GM18951 (cell line): ENCODE data around the gene TLNRD1.

Experiments
- POLR2A ChIP-seq: IDR thresholded peaks from 4 replicates; pipeline ENCODE4 v1.6.1; 2011; ENCODE audit warnings: mild to moderate bottlenecking; ENCODE audit not compliant: insufficient read length, insufficient read depth; ENCODE audit errors: extremely low read depth
- in situ Hi-C: fragments of 300-500 bp; cut with MboI; formaldehyde crosslinking; loops from one replicate; pipeline ENCODE4 v1.12.0; 2022; ENCODE audit warnings: low sequenced_read_pairs, mixed read lengths, inconsistent platforms; ENCODE audit not compliant: unreplicated experiment

The TLNRD1 gene

DNA sequence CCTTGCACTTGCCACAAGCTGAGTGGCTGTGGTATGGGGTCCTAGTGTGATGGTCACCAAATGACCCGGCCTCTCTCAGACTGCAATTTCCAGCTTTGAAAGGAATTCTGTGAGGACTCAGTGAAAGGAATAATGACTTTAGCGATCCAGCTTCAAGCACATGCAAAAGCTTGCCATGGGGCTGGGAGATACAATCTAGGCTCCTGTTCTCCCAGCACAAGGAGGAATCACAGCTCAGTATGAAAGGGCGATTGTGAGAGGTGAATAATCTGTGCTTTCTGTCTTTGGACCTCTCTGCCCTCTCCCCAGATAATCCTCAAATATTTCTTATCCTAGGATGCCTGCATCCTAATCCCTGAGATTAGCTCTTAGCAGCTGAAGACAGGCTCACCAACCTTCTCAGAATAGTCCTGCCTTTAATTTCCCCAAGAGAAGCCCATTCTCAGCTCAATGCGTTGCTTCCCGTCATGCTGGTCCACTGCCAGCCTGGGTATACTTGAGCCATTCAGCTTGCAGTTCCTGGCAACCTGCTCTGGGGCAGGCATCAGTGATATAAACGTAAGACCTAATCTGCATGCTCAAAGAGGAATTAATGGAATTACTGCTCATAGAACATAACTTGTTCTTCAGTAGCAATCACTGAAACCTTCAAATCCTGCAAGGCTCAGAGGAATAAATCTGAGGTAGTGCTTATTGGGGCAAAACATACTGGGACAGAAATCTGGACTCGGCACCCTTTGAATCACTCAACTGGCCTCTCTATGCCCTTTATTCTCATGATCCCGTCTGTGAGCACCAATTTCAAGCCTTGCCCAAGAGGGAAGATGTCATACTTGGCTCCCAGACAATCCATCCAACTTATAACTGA is 15.1 kb downstream of the TLNRD1 start:
- TF ChIP-seq POLR2A: no peak
- in situ Hi-C loops: no loop called here

DNA sequence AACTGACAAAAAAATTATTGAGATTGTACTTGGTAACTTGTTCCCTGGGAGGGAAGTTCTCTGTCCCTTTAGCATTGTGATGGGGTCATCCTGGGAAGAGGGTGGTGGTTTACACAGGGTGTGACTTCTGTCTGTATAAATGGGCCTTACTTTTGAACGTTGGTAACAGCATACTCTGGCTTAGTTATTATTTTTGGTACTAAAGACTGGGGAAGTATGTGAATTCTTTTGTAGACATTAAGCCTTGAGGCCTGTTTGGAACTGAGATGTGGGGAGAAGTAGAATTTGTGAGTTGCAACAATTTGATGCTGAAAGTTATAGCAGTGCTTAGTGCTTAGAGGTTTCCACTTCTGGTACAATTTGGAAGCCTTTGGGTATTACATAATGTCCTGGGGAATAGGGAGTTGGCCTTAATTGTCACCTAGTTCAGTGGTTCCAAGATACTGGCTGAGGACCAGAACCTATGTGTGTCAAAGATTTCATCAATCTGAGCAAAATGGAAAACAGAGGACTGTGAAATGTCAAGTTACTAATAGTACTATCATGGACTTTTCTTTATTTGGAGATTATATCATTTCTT is 15.9 kb downstream of the TLNRD1 start:
- TF ChIP-seq POLR2A: no peak
- in situ Hi-C loops: no loop called here

DNA sequence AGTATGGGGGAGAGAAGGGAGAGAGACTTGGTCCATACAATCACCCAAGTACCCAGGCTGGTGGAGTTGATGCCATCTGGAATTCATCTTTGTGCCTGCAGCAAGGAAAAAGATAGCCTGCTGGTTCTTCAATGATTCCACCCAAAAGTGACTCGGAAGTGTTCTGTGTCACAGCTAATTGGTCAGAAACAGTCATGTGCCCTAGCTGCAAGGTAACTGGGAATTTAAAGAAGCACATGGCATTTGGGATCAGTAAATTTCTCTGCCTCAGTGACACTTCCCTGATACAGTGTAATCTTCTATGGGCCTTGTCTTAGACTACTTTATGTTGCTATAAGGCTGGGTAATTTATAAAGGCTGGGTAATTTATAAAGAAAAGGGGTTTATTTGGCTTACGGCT is 17.5 kb downstream of the TLNRD1 start:
- in situ Hi-C loops: no loop called here
- no peak for TF ChIP-seq POLR2A

DNA sequence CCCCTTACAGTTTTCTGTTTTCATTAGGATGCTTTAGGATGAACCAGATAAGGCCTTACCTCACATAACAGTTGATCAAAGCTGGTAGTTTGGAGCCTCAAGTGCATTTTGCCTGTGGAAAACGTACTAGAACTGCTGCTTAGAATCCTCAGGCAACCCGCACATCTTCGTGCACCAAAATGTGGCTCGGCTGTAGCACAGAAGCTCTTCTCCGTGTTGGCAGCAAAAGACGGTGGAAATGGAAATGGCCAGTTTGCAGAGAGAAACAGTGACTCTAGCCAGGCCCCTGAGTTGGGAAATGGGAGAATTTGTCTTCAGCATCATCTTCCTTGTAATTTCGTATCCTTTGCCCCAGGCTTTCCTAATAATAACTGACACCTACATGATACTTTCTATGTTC is 20.6 kb downstream of the TLNRD1 start:
- no peak for TF ChIP-seq POLR2A
- in situ Hi-C loops: no loop called here

DNA sequence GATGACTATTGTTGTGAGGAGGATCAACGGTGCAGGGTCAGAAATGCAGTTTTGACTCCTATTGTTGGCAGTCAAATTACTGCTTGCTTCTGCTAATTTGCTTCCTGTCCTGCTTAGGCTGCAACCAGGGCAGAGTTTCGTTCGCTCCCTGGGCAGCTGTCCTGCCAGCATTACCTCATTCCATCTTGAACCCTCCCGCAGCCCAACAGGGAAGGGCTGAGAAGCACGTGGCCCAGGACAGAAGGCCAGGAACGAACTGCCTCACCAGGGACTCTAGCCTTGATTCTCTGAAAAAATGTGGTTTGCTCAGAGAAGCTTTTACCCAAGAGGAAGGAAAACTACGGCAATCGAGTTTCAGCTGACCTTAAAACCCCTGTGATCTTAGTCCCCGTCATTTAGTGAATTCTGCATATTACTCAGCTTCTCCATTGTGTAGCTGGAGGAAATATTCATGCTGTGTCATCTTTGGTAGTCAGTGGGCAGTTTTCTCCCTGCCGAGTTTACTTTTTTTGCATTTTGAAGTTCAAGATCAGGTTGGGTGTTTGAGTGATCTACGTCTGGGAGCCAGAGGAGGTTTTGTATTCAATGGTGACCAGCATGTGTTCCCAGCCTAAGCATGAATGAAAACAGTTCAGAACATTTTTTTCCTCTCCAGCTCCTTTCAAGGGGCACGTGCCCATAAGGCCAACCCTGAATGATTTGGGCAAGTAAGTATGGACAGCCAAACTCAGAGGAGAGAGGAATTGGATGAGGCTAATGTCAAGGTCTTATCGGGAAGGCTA is 23.0 kb downstream of the TLNRD1 start:
- in situ Hi-C loops: no loop called here
- no peak for TF ChIP-seq POLR2A

DNA sequence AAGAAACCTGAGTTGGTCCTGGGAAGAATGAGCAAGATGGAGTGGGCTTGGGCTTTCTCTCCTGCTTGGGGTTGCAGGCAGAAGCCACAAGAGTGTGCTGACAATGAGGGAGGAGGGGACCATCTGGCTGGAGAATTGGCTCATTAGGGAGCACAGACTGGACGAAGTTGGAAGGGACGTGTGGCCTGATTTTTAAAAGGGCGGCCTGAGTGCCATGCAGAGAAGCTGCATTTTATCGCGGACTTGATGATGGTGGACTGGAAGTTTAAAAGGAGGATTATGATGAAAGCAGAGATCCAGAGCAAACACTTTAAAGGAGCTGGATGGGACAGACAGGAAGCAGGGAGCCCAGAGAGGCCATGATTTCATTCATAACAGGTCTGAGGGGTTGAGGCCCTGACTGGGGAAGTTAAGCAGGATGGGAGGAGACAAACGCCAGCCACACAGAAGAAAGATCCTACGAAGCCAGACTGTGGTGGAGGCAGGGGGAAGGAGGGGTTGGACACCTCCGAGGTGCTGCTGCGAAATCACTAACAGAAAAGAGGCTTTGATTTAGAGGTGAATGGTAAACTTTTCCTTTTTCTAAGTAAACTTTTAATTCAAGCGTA is 23.6 kb downstream of the TLNRD1 start:
- TF ChIP-seq POLR2A: no peak
- in situ Hi-C loops: no loop called here

DNA sequence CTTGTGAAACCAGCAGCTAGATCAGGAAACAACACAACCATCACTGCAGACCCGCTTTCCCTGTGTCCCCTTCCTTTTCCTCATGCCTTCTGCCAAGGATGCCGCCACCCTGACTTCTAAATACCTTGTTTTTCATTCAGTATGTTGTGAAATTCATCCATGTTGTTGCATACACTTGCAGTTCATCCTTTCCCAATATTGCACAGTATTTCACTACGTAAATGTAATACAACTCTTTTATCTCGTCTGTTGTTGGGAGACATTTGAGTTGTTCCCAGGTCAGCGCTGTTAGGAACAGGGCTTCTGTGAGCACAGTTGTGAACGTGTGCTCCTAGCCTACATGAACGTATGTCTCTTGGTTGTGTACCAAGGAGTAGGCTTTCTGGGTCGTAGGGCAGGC is 24.2 kb downstream of the TLNRD1 start:
- in situ Hi-C loops: no loop called here
- no peak for TF ChIP-seq POLR2A

DNA sequence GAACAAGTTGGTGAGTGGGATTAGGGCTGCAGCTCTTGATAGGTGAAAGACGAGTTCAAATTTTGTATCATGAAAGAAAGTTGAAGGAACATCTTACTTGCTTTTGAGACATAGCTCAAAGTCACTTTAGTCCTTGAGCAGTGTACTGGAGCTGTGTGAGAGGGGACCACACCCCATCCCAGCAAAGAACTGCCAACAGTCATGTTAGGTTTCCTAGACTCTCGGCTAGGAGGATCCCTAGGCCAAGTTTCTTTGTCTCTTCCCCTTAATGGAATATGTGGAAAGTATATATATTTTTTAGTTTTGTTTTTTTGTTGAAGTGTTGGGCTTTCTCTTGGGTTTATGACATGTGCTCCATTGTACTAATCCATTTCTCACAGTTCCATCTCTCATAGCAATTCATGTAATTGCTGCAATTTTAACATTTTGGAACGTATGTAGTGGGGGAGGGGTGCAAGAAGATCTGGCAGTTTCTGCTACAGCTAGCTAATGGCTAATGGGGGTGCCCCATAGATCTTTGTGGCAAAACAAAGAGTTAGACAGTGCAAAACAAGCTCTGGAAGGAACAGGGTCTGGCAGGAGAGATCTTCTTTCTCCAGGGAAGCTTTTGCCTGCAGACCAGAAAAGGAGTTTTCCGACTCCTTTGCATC is 25.1 kb downstream of the TLNRD1 start:
- no peak for TF ChIP-seq POLR2A
- in situ Hi-C loops: no loop called here

DNA sequence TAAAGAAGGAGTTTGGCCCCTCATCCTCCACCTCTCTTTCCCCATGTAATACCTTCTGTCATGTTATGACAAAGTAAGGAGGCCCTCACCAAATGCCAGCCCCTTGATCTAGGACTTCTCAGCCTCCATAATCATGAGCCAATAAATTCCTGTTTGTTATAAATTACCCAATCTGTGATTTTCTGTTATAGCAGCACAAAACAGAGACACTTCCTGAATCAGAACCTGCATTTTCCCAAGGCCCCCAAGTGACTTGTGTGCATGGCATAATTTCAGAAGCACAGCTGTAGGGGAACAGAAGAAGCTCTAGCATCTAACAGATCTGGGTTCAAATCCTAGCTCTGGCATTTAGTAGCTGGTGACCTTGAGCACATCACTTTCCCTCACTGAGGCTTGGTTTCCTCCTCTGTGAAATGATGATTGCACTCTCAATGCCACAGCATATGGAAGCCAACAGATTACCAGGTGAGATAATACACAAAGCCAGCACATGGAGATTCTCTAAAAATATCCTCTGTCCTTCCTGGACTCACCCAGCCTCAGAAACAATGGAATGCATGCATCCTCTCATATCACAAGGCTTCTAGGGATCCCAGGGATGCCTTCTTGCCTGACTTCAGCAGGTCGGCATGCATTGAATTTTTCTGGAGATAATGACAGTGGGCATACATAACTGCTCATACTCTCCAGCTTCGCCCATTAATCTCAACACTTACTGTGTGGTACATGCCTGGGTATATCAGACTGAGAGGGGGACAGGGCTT is 26.3 kb downstream of the TLNRD1 start:
- in situ Hi-C loops: no loop called here
- TF ChIP-seq POLR2A: no peak

DNA sequence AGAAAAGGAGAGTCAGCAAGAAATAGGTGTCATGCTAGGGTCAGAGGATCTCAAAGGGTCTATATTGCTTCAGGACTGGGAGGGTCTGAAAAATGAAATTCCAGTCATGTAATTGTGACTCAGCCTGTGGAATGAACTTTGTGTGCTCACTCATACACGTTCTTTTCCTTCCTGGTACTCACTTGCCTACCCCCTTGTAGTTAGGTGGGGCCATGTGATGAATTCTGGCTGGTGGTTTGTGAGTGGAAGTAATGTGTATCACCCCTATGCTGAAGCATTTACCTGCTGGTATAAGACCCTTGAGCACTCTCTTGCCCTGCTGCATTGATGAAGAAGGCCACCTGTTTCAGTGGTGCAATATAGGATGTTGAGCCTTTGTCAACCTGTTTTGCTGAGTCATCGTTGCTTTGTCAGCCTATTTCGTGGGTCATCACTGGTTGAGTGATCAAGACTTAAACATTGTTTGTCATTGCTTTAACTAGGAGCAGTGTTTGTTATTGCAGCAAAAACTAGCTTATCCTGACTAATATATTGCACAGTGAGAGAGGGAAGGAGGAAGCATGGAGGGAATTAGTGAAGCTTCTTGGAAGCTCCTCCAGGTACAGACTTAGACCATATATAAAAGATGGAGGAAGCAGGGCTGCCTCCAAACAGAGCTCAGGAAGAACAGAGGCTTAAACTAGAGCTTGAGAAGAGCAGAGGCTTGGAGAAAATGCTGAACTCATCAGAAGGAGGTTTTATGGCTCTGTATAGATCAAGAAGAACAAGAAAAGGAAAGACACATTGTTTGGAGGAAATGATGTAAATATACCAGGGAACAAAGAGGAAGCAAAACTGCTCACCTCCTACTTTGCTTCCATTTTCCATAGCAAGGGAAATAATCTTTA is 28.9 kb downstream of the TLNRD1 start:
- TF ChIP-seq POLR2A: no peak
- in situ Hi-C loops: no loop called here

DNA sequence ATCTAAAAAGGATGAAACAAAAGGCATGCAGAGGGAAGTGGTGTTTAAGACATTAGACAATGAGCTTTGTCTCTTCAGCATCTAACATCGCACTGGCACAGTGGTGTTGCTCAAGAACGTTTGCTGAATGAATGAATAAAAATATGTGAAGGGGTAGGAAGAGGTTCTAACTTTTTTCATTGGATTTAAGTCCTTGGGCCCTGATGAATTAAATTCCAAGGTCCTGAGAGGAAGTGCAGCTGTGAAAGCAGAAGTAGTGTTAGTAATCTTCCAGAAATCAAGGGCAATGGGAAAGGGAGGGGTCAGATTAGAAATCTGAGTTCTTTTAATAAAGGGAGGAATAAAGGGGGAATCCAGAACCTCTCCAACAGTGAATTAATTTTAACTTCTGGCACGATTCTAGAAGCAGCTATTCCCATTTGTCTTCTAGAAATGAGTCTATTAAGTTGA is 29.6 kb downstream of the TLNRD1 start:
- no peak for TF ChIP-seq POLR2A
- in situ Hi-C loops: no loop called here

DNA sequence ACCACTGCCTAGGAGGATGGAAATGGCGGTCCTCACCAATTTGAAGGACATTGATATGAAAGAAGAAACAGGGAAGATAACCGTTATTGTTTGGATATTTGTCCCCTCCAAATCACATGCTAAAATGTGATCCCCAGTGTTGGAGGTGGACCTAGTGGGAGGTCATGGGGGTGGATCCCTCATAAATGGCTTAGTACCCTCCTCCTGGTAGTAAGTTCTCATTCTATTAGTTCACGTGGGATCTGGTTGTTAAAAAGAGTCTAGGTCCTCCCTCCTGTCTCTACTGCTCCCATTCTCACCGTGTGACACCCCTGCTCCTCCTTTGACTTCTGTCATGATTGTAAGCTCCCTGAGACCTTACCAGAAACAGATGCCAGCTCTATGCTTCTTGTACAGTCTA is 30.5 kb downstream of the TLNRD1 start:
- in situ Hi-C loops: no loop called here
- no peak for TF ChIP-seq POLR2A

DNA sequence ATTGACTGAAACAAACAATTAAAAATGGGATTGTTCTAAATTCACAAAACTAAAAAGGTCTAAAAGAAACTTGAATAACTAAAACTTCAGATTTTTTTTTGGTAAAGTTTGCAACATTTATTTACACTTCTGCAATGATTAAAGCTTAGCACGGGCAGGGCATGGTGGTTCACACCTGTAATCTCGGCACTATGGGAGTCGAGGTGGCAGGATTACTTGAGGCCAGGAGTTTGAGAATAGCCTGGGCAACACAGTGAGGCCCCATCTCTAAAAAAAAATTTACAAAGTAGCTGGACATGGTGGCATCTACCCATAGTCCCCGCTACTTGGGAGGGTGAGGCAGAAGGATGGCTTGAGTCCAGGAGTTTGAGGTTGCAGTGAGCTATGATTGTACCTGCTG is 31.6 kb downstream of the TLNRD1 start:
- in situ Hi-C loops: no loop called here
- TF ChIP-seq POLR2A: no peak
